Tibial artery (tissue), 4 donors: ENCODE data around the gene SYPL2.
A peak's percentile ranks its signal among the peaks of the same experiment; 100 is the strongest.

ENCODE experiments used
- DNase-seq, 2 donors: peaks; one replicate each; pipeline ENCODE4 v3.0.0-alpha.2; 2019
- H3K27ac ChIP-seq, 2 donors: fragments of 200-600 bp; sonication (generic) in 1 of 2; 1 replicate in 1 of 2; 2 replicates in 1 of 2; pipeline ENCODE4 v1.5.1; 2018 to 2019; ENCODE audit warnings: mild to moderate bottlenecking in 1 of 2
- H3K27me3 ChIP-seq, 2 donors: fragments of 200-600 bp; sonication (generic) in 1 of 2; one replicate each; pipeline versions ENCODE4 v1.5.1 to v1.6.0; 2016 to 2019
- H3K36me3 ChIP-seq, 3 donors: fragments of 200-600 bp; sonication (generic) in 2 of 3; one replicate each; pipeline ENCODE4 v1.5.1; 2016 to 2019; ENCODE audit warnings: mild to moderate bottlenecking in 2 of 3
- H3K4me1 ChIP-seq, 4 donors: fragments of 200-600 bp; sonication (generic) in 2 of 4; 1 replicate in 3 of 4; 2 replicates in 1 of 4; pipeline ENCODE4 v1.5.1; 2016 to 2019
- H3K4me3 ChIP-seq, 2 donors: fragments of 200-600 bp; sonication (generic) in 1 of 2; 1 replicate in 1 of 2; 2 replicates in 1 of 2; pipeline ENCODE4 v1.5.1; 2018 to 2019; ENCODE audit warnings: mild to moderate bottlenecking in 2 of 2
- H3K9me3 ChIP-seq, 3 donors: fragments of 200-600 bp; sonication (generic) in 1 of 3; one replicate each; pipeline ENCODE4 v1.5.1; 2016 to 2019
- CTCF ChIP-seq, 2 experiments: fragments of 200-600 bp in 1 of 2; fragments of 450-650 bp in 1 of 2; IDR thresholded peaks; one replicate each; pipeline ENCODE4 v1.5.1; 2017 to 2019; ENCODE audit warnings: antibody characterized with exemption in 2 of 2, mild to moderate bottlenecking in 1 of 2, moderate library complexity in 1 of 2
- intact Hi-C: fragments of 100-400 bp; cut with DNase I; formaldehyde crosslinking; loops from one replicate; pipeline ENCODE4 v1.15.0; 2023; ENCODE audit warnings: low total_unique reads

The SYPL2 gene

DNA sequence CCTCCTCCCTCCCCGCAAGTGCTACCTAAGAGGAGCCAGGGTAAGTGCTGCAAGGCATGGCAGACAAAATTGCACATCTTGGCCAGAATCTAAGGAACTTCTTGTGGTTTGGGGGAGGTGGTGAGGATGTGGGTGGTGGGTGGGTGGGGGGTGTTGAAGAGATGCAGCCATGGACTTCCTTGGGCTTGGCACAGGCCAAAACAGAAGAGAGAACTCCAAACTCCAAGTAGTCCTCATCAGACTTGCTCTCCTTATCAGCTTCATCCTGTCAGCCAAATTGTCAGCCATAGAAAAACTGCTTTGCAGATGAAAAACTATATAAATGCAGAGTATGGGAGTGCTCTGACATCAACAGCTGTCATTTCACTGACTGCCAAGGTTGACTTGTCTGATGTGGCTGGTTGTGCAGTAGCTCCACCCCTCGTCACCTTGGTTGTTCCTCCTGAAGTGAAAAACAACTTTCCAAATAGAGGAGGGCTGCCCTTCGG is 36.1 kb downstream of the SYPL2 start:
- no peak for TF ChIP-seq CTCF (IDR thresholded peaks at IDR 0.05)
- intact Hi-C loops, result no loop called here
- no peak overlapping the region for H3K4me3 ChIP-seq
- peak overlapping the region in 1 of 2 donors; percentile 59 for H3K27ac ChIP-seq
- no peak for DNase-seq
- H3K27me3 ChIP-seq, result no peaks in the 10 kb centered on the region
- peaks cover 0 to 36% (median 3%) of the 10 kb centered on the region in 3 donors for H3K36me3 ChIP-seq
- peaks cover 0 to 57% (median 27%) of the 10 kb centered on the region in 4 donors for H3K4me1 ChIP-seq
- no peaks in the 10 kb centered on the region for H3K9me3 ChIP-seq

DNA sequence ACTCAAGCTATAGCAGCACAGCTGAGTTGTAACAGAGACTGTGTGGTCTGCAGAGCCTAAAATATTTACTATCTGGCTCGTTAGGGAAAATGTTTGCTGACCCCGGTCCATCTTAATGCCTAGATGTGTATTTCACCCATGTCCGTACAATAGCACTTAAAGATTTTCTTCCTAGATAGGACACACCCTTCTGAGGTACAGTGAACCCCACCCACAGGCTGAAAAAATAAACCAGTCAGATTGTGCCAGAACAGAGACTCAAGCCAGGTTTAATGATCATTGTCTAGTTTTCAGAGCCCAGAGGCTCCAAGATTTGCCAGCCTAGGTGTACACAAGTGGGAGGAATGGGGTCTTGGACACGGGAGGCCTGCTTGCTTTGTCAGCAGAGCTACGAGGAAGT is 37.6 kb downstream of the SYPL2 start:
- peaks cover 0 to 50% (median 29%) of the 10 kb centered on the region in 4 donors for H3K4me1 ChIP-seq

GRCh38 chr1:109504974-109505373 is 38.6 kb downstream of the SYPL2 start:
- Histone ChIP-seq H3K27ac (no peak overlapping the region), H3K4me1 (peaks cover 0 to 44% (median 28%) of the 10 kb centered on the region in 4 donors), H3K9me3 (no peaks in the 10 kb centered on the region), H3K4me3 (no peak overlapping the region), H3K27me3 (no peaks in the 10 kb centered on the region), H3K36me3 (peaks cover 0 to 31% (median 0%) of the 10 kb centered on the region in 3 donors)
- no peak for DNase-seq
- TF ChIP-seq CTCF (IDR thresholded peaks at IDR 0.05), result no peak
- intact Hi-C loops, result no loop called here

More for the DNA sequence above, 37.6 kb downstream of the SYPL2 start:
- intact Hi-C loops, result no loop called here
- no peaks in the 10 kb centered on the region for H3K27me3 ChIP-seq
- no peaks in the 10 kb centered on the region for H3K9me3 ChIP-seq
- peaks cover 0 to 31% (median 3%) of the 10 kb centered on the region in 3 donors for H3K36me3 ChIP-seq
- TF ChIP-seq CTCF (IDR thresholded peaks at IDR 0.05), result no peak
- no peak for DNase-seq
- H3K4me3 ChIP-seq, result no peak overlapping the region
- H3K27ac ChIP-seq, result no peak overlapping the region

GRCh38 chr1:109508001-109508872 is 41.9 kb downstream of the SYPL2 start:
- Histone ChIP-seq H3K4me1 (peaks cover 0 to 23% (median 17%) of the 10 kb centered on the region in 4 donors), H3K36me3 (peaks cover 0 to 12% (median 0%) of the 10 kb centered on the region in 3 donors), H3K9me3 (no peaks in the 10 kb centered on the region), H3K4me3 (peak overlapping the region; percentile 68 to 89), H3K27me3 (no peaks in the 10 kb centered on the region), H3K27ac (peak overlapping the region; percentile 69 to 77)
- intact Hi-C loops, result no loop called here
- DNase-seq, result no peak
- no peak for TF ChIP-seq CTCF (IDR thresholded peaks at IDR 0.05)

- Histone ChIP-seq H3K27ac (peak overlapping the region; percentile 69 to 77), H3K36me3 (peaks cover 0 to 12% (median 0%) of the 10 kb centered on the region in 3 donors), H3K27me3 (no peaks in the 10 kb centered on the region), H3K4me1 (peaks cover 0 to 23% (median 17%) of the 10 kb centered on the region in 4 donors), H3K9me3 (no peaks in the 10 kb centered on the region), H3K4me3 (peak overlapping the region; percentile 68 to 89)
- no peak for DNase-seq
- no peak for TF ChIP-seq CTCF (IDR thresholded peaks at IDR 0.05)
- intact Hi-C loops, result no loop called here
Measured at GRCh38 chr1:109508873-109509175, 42.5 kb downstream of the SYPL2 start.
